KMS-11 (cell line): ENCODE data around the gene KLHL40.

Experiments used
- H2AFZ ChIP-seq: fragments of 200-600 bp; sonication (generic); 2 replicates; pipeline ENCODE4 v1.6.1; 2016; ENCODE audit warnings: antibody characterized with exemption, mixed run types, low read depth
- H3K27ac ChIP-seq: fragments of 200-600 bp; sonication (generic); 2 replicates; pipeline ENCODE4 v1.6.1; 2016; ENCODE audit warnings: mild to moderate bottlenecking, mixed run types
- H3K27me3 ChIP-seq: fragments of 200-600 bp; sonication (generic); 2 replicates; pipeline ENCODE4 v1.6.1; 2017; ENCODE audit warnings: mild to moderate bottlenecking, low read depth, mixed run types, moderate library complexity; ENCODE audit not compliant: insufficient read depth
- H3K36me3 ChIP-seq: fragments of 200-600 bp; sonication (generic); 2 replicates; pipeline ENCODE4 v1.6.1; 2017; ENCODE audit warnings: mild to moderate bottlenecking, mixed run types; ENCODE audit not compliant: insufficient read depth
- H3K4me1 ChIP-seq: fragments of 200-600 bp; sonication (generic); 2 replicates; pipeline ENCODE4 v1.6.1; 2016; ENCODE audit warnings: mild to moderate bottlenecking, low read depth, mixed run types; ENCODE audit not compliant: poor library complexity, severe bottlenecking
- H3K4me2 ChIP-seq: fragments of 200-600 bp; sonication (generic); 2 replicates; pipeline ENCODE4 v1.7.0; 2016; ENCODE audit warnings: mild to moderate bottlenecking, mixed run types
- H3K4me3 ChIP-seq: fragments of 200-600 bp; sonication (generic); IDR thresholded peaks from 2 replicates; pipeline ENCODE4 v1.6.1; 2017; ENCODE audit warnings: low read depth, low read length, mixed read lengths; ENCODE audit not compliant: insufficient read depth
- H3K79me2 ChIP-seq: fragments of 200-600 bp; sonication (generic); 2 replicates; pipeline ENCODE4 v1.6.1; 2016; ENCODE audit warnings: low read depth, mixed run types; ENCODE audit not compliant: insufficient read depth
- H3K9ac ChIP-seq: fragments of 200-600 bp; sonication (generic); 2 replicates; pipeline ENCODE4 v1.6.1; 2016; ENCODE audit warnings: mild to moderate bottlenecking, mixed run types
- H4K20me1 ChIP-seq: fragments of 200-600 bp; sonication (generic); 2 replicates; pipeline ENCODE4 v1.6.1; 2016; ENCODE audit warnings: mild to moderate bottlenecking, mixed run types; ENCODE audit not compliant: insufficient read depth
- TF ChIP-seq, protein P1 (sequence below): fragments of 200-600 bp; sonication (generic); conservative IDR thresholded peaks from 2 replicates; pipeline ENCODE4 v1.6.1; 2017; ENCODE audit warnings: low read depth, mild to moderate bottlenecking, antibody characterized with exemption, low read length, moderate library complexity, mixed read lengths

The KLHL40 gene

GRCh38 chr3:42670051-42670576 is 15.2 kb upstream of the KLHL40 start:
- H3K27ac ChIP-seq, result no peak overlapping the region
- no peaks in the 10 kb centered on the region for H3K27me3 ChIP-seq
- no peaks in the 10 kb centered on the region for H3K79me2 ChIP-seq
- H3K9ac ChIP-seq, result no peak overlapping the region
- no peak overlapping the region for H2AFZ ChIP-seq
- no peak overlapping the region for H3K4me3 ChIP-seq
- no peaks in the 10 kb centered on the region for H3K36me3 ChIP-seq
- H3K4me2 ChIP-seq, result no peak overlapping the region
- no peaks in the 10 kb centered on the region for H3K4me1 ChIP-seq
- no peaks in the 10 kb centered on the region for H4K20me1 ChIP-seq
- TF ChIP-seq, protein P1, sequence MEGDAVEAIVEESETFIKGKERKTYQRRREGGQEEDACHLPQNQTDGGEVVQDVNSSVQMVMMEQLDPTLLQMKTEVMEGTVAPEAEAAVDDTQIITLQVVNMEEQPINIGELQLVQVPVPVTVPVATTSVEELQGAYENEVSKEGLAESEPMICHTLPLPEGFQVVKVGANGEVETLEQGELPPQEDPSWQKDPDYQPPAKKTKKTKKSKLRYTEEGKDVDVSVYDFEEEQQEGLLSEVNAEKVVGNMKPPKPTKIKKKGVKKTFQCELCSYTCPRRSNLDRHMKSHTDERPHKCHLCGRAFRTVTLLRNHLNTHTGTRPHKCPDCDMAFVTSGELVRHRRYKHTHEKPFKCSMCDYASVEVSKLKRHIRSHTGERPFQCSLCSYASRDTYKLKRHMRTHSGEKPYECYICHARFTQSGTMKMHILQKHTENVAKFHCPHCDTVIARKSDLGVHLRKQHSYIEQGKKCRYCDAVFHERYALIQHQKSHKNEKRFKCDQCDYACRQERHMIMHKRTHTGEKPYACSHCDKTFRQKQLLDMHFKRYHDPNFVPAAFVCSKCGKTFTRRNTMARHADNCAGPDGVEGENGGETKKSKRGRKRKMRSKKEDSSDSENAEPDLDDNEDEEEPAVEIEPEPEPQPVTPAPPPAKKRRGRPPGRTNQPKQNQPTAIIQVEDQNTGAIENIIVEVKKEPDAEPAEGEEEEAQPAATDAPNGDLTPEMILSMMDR, result no peak

- no peak overlapping the region for H3K27ac ChIP-seq
- H2AFZ ChIP-seq, result no peak overlapping the region
- H3K4me2 ChIP-seq, result no peak overlapping the region
- no peaks in the 10 kb centered on the region for H3K27me3 ChIP-seq
- H3K36me3 ChIP-seq, result no peaks in the 10 kb centered on the region
- no peak overlapping the region for H3K4me3 ChIP-seq
- H4K20me1 ChIP-seq, result no peaks in the 10 kb centered on the region
- H3K9ac ChIP-seq, result no peak overlapping the region
- TF ChIP-seq, protein P1, result no peak
- no peaks in the 10 kb centered on the region for H3K79me2 ChIP-seq
- no peaks in the 10 kb centered on the region for H3K4me1 ChIP-seq
Measured at GRCh38 chr3:42670670-42671069, 14.7 kb upstream of the KLHL40 start.

DNA sequence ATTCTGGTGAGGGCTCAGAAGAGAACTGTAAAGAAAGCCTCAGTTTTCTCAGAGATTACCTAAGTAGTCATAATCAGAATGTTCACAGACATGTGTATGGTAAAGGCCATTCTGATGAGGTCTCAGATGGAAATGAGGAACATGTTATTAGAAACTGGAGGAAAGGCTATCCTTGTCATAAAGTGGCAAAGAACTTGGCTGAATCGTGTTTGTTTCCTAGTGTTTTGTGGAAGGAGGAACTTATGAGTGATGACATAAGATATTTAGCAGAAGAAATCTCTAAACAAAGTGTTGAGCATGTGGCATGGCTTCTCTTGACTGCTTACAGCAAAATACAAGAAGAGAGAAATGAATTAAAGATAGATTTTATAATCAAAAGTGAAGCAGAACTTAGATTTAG is 12.8 kb upstream of the KLHL40 start:
- Histone ChIP-seq H3K79me2 (no peaks in the 10 kb centered on the region), H3K36me3 (no peaks in the 10 kb centered on the region), H3K4me1 (peaks cover under 1% of the 10 kb centered on the region), H3K9ac (no peak overlapping the region), H3K4me3 (no peak overlapping the region), H3K27me3 (no peaks in the 10 kb centered on the region), H3K27ac (no peak overlapping the region), H4K20me1 (no peaks in the 10 kb centered on the region), H3K4me2 (no peak overlapping the region), H2AFZ (no peak overlapping the region)
- TF ChIP-seq, protein P1, result no peak

GRCh38 chr3:42673082-42673481 is 12.3 kb upstream of the KLHL40 start:
- Histone ChIP-seq H4K20me1 (no peaks in the 10 kb centered on the region), H2AFZ (no peak overlapping the region), H3K9ac (no peak overlapping the region)

More at GRCh38 chr3:42673082-42673481, 12.3 kb upstream of the KLHL40 start:
- Histone ChIP-seq H3K27me3 (no peaks in the 10 kb centered on the region), H3K27ac (no peak overlapping the region), H3K4me1 (peaks cover 6% of the 10 kb centered on the region), H3K4me2 (no peak overlapping the region), H3K4me3 (no peak overlapping the region), H3K36me3 (no peaks in the 10 kb centered on the region), H3K79me2 (no peaks in the 10 kb centered on the region)
- TF ChIP-seq, protein P1, result no peak
